HG03045 (cell line): ENCODE data around the gene AKAP5.

ENCODE experiments used
- ATAC-seq: cut with Tn5 transposase; IDR thresholded peaks from one replicate; pipeline ENCODE4 v1.9.1; 2021; ENCODE audit warnings: mild to moderate bottlenecking, moderate library complexity; ENCODE audit not compliant: unreplicated experiment

Gene AKAP5

DNA sequence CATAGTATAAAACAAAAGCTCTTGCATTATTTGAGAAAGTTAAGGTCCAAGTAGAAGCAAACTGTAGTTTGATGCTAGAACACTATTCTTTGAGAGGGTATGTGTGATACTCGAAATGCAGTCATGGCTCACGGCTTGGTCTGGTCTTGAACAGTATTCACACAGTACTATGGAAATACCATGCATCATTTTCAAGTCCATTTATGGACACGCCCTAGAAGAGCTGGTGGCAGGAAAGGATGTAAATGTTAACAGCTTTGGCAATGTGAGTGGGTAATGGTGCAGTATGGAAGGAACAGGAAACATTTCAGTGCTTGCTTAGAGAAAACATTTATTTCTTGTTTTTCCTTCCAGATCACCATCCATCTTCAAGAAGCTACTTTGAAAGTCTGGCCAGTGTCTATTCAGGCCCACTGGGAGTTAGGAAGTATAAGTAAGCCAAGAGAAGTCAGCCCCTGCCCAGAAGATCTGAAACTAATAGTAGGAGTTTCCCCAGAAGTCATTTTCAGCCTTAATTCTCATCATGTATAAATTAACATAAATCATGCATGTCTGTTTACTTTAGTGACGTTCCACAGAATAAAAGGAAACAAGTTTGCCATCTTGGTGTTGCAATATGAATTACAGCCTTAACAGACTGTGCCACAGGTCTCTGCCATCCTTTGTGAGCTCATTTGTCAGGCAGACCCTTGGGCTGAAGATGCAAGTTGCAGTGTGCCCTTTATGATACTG is 5.7 kb upstream of the AKAP5 start:
- no peak for ATAC-seq

DNA sequence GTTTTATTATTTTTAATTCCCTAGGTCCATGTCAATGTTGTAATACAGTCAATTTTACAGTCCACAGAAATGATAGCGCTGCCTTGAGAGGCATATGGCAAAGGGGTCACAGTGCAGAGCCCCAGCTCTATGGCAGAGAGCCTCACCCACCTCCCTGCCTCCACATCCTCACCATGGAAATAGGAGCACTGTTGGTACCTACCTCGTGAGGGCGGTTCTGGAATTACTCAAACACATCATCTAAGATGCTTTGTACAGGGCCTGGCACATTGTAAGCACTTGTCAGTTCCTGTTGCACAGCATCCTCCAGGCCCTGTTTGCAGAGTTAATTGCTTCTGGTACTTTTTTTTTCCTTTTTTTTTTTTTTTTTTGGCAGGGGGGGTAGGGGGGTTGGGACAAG is 4.1 kb upstream of the AKAP5 start:
- ATAC-seq = no peak

DNA sequence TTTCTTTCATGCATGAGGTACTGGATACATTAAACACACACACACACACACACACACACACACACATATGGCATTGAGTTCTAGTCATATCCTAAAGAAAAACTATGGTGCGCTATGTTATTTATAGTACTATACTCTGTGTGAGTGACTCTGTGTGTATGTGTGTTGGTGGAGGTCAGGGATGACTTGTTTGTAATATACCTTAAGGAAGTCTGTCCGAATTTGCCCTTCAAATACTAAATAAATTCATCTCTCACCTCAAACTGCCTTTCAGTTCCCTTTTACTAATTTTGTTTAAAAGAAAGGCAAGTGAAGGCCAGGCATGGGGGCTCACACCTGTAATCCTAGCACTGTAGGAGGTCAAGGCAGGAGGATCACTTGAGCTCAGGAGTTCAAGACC is 2.1 kb upstream of the AKAP5 start:
- ATAC-seq = no peak

DNA sequence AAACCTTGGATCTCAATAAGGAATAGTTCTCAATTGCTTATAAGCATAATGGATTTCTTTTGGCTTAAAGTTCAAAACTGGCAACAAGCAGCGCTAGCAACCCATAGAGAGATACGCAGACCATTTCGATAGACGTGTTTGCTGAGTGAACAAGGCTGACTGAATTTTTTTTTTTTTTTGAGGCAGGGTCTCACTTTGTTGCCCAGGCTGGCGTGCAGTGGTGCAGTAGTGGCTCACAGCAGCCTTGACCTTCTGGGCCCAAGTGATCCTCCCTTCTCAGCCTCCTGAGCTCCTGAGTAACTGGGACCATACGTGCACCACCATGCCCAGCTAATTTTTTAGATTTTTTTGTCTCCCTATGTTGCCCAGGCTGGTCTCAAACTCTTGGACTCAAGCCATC is 1.4 kb upstream of the AKAP5 start:
- ATAC-seq = no peak

DNA sequence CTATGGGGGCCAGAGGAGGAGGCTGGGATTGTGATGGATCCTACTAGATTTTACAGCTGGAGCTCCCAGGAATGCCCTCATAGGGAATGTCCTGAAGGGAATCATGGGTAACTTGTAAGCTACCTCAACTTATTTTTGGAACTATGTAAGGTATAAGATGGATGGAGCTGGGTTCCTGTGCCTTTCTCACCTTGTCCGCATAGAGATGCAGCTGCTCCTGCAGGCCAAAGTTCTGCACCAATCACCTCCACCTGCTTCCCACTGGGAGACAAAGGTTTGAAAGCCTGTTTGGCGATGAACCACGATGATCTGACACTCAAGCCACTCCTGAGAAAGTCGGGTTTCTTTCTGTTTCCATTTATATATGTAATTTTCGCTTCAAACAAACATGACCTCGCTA is 648 bp upstream of the AKAP5 start:
- no peak for ATAC-seq

- no peak for ATAC-seq
Observed at GRCh38 chr14:64465831-64466554, 694 bp downstream of the AKAP5 start.

- ATAC-seq = no peak
Observed at GRCh38 chr14:64467101-64467500, 1.8 kb downstream of the AKAP5 start.

DNA sequence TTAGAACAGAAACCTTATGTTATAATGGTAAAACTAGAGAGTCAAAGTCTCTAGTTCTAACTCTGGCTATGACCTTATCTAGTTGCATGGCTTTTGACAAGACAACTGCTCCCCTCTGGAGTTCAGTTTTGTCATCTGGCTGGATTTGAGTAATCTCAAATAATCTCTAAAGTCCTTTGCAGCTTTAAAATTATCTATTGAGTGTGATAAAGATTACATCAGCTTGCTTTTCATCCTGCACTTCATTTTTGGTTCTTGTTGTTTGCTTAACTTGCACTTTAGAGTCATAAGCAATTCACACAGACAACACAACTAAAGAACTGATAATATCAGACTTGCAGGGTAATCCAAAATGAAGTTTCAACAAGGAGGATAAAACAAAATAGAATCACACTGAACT is 2.3 kb downstream of the AKAP5 start:
- no peak for ATAC-seq

GRCh38 chr14:64468451-64468850 is 3.2 kb downstream of the AKAP5 start:
- no peak for ATAC-seq

DNA sequence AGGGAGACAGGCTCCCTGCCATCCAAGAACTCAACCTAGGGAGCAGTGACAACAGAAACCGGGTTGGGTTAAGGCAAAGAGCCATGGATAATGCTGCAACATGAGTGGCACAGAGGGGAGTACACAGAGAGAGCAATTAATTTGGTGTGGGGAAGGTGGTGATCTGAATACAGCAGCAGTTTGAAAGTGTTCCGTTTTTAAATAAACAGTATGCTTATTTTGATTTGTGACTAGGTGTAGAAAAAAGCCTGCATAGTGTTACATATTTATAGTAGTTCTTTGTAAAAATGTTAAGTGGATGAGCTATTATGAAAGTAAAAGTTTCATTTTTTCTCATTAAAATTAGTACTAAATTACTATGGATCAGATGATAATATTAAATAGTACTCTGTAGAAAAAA is 8.7 kb downstream of the AKAP5 start:
- ATAC-seq = no peak

GRCh38 chr14:64474698-64475097 is 9.4 kb downstream of the AKAP5 start:
- no peak for ATAC-seq

- ATAC-seq = no peak
Observed at GRCh38 chr14:64475585-64476273, 10.4 kb downstream of the AKAP5 start.

DNA sequence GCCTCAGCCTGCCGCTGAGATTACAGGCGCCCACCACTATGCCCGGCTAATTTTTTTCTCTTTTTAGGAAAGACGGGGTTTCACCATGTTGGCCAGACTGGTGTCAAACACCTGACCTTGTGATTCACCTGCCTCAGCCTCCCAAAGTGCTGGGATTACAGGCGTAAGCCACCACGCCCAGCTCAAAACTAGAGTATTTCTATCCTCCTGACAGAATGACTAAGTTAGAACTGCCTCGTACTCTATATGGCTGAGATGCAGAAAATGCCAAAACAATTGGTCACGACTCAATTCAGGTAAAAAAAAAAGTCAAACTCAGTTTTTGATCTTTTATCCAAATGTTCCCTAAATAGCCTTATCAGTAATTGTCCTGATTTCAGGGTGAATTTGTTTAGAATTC is 11.1 kb downstream of the AKAP5 start:
- ATAC-seq = no peak

DNA sequence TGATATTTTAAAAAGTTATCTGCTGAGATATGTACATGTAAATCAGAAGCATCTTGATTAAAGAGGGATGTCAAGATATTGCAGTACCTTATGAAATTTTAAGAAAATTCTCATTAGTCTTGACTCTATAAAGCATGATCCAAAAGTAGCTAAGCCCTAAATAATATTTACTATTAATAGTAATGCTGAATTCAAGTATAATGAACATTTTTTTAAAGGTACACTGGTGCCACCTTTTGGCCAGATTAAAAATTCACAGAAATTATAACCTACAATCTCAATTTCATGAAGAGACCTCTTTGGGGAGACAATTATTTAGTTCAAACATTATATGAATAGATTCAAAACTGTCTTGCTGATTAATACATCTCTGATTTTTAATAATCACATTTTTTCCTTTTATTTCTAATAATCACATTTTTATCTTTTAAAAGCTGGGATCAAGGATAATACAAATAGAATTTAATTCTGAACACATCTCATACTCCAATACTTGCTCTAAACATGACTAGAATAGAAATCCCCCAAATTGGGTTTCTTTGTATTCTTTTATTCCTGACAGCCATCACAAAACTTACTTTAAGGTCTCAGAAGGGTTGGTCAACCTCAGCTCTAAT is 13.4 kb downstream of the AKAP5 start:
- no peak for ATAC-seq

DNA sequence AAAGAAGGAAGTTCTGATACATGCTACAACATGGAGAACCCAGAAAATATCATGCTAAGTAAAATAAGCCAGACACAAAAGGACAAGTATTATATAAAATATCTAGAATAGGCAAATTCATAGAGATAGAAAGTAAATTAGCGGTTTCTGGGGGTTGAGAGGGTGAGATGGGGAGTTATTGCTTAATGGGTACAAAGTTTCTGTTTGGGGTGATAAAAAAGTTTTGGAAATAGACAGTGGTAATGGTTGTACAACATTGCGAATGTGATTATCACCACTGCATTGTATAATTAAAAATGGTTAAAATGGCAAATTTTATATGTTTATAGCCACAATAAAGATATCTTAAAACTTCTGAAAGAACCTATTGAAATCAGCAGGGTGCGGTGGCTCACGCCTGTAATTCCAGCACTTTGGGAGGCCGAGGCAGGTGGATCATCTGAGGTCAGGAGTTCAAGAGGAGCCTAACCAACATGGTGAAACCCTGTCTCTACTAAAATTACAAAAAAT is 23.3 kb downstream of the AKAP5 start:
- ATAC-seq = no peak

GRCh38 chr14:64491637-64492036 is 26.3 kb downstream of the AKAP5 start:
- no peak for ATAC-seq

DNA sequence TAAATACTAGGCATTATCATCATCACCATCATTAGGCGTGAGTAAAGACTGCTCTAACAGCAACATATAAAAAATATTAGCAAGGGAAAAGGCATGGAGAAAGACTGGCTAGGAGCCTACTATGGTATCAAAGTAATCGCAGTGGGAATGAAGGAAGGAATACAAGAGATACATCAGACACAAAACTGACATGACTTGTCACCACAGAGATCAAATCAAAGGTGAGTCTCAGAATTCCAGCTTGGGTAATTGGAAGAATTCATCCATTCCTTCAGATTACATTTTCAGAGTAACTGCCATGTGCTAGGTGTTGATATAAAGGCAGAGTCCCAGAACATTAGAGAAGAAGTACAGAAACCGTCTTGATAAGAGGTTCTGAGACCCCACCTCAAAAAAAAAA is 28.2 kb downstream of the AKAP5 start:
- ATAC-seq = no peak

- ATAC-seq = no peak
Observed at GRCh38 chr14:64495252-64495651, 30.0 kb downstream of the AKAP5 start.

DNA sequence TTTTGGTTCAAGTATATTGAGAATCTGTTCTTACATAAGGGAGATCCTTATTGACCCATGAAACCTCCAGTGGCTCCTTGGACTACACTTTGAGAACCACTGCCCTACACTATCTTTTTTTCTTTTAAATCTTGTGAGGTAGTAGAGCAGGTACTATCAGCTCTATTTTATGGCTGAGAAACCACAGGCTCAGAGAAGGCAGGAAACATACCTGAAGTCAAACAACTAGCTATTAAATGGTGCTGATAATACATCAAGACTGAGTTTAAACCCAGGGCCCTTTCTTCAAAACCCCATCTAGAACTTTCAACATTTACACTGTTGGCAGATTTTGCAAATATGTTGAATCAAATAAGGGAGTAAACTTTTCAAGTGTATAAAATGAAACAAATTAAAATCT is 31.5 kb downstream of the AKAP5 start:
- ATAC-seq = no peak

- no peak for ATAC-seq
Observed at GRCh38 chr14:64500088-64500487, 34.8 kb downstream of the AKAP5 start.

DNA sequence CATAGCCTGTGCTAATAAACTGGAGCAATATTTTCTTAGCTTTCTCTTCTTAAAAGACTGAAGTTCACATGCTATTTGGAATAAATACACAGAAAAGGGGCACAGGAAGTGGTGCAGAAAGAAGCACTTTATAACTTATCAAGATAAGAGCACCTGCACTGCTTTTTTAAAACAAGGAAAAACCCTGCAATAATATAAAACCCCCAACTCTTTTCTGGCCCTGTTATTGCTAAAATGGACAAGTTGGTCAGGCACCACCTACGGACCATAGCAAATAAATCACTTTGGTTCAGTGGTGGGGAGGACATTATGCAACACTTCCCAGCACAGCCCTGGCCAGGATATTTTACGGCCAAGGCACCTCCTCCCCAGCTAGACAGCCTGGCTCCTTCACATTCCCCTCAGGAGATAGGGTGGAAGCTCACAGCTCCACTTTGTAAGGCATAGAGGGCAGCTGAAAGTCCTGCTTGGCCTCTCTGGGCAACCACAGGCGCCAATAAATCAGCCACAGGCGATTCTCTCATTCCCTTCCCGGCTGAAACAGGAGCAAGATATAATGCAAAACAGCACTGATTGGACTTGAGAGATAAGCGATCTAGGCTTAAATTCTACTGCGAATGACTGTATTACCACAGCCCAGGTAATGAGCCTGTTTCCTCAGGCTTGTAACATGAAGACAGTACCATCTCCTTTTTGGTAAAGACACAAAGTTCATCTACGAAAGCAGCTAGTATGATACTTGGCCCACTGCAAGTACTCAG is 36.3 kb downstream of the AKAP5 start:
- no peak for ATAC-seq
